22Rv1 (cell line): Measurements from ENCODE around the gene EPN2.

Experiments used
- CTCF ChIP-seq: fragments of 450-650 bp; IDR thresholded peaks from 2 replicates; pipeline ENCODE4 v1.5.1; 2017; ENCODE audit warnings: mild to moderate bottlenecking
- ZFX ChIP-seq: fragments of 450-650 bp; IDR thresholded peaks from 2 replicates; pipeline ENCODE4 v1.6.1; 2017; ENCODE audit warnings: antibody characterized with exemption, borderline replicate concordance

DNA sequence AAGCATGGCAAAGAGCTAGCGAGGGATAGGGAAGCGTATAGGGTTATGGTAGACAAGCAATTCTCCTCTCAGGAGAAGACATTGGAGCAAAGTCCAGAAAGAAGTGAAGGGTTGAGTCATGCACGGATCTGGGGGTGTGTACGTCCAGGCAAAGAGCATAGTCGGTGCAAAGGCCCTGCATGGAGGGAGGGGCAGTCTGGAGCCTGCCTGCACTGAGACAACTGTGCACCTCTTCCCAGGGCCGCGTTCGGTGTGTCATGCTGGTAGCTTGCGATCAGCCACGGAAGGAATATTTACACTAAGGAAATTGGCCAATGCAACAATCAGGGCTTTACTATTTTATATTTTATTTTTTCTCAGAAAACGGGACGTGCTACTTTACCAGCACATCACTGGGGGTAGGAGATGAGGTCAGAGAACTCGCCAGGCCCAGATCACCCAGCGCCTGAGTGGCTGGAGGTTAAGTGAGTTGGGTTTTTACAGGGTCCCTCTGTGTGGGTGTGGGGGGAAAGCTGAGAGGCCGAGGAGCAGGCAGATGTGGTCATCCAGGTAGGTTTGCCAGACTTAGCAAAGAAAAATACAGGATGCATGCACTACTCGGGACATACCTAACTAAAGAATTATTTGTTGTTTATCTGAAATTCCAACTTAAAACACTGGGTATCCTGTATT, 132.1 kb downstream of the EPN2 start:
- TF ChIP-seq CTCF (no peak), ZFX (no peak)
